Heart right ventricle (tissue), 16 donors: ENCODE data around the gene LIMS1. TPM values are rescaled to one million over a fixed set of nuclear protein-coding genes. Genes with fewer than 3 reads are reported as not detected.
A peak's percentile ranks its signal among the peaks of the same experiment; 100 is the strongest.

Source experiments
- ATAC-seq, 8 donors: fragments of 200-7000 bp; cut with Tn5 transposase; one replicate each; pipeline ENCODE4 v1.9.1; 2020; ENCODE audit warnings: mild to moderate bottlenecking in 8 of 8, moderate library complexity in 8 of 8, moderate number of reproducible peaks in 1 of 8
- DNase-seq, 2 donors: peaks; one replicate each; pipeline ENCODE4 v3.0.0-alpha.2; 2020
- H3K27ac ChIP-seq, 10 donors: fragments of 200-600 bp; sonication (generic) in 2 of 10; one replicate each; pipeline versions ENCODE4 v1.5.0 to v1.8.0; 2020 to 2022; ENCODE audit warnings: mild to moderate bottlenecking in 3 of 10
- H3K27me3 ChIP-seq, 7 donors: fragments of 200-600 bp; one replicate each; pipeline ENCODE4 v1.8.0; 2021 to 2022; ENCODE audit warnings: mild to moderate bottlenecking in 2 of 7
- H3K36me3 ChIP-seq, 9 donors: fragments of 200-600 bp; sonication (generic) in 1 of 9; one replicate each; pipeline versions ENCODE4 v1.5.0 to v1.8.0; 2020 to 2022; ENCODE audit warnings: mild to moderate bottlenecking in 2 of 9
- H3K4me1 ChIP-seq, 9 donors: fragments of 200-600 bp; sonication (generic) in 1 of 9; one replicate each; pipeline versions ENCODE4 v1.5.0 to v1.8.0; 2020 to 2022; ENCODE audit warnings: mild to moderate bottlenecking in 4 of 9
- H3K4me3 ChIP-seq, 10 donors: fragments of 200-600 bp; sonication (generic) in 2 of 10; one replicate each; pipeline versions ENCODE4 v1.5.0 to v1.8.0; 2020 to 2022; ENCODE audit warnings: mild to moderate bottlenecking in 7 of 10, moderate library complexity in 2 of 10
- H3K9me3 ChIP-seq, 11 donors: fragments of 200-600 bp in 10 of 11; sonication (generic) in 2 of 11; one replicate each; pipeline versions ENCODE4 v1.5.0 to v1.8.0; 2013 to 2022; ENCODE audit warnings: mild to moderate bottlenecking in 2 of 11, control low read depth in 1 of 11, moderate library complexity in 1 of 11
- CTCF ChIP-seq, 9 donors: fragments of 200-600 bp; sonication (generic) in 2 of 9; IDR thresholded peaks; one replicate each; pipeline versions ENCODE4 v1.5.0 to v1.8.0; 2021 to 2022; ENCODE audit warnings: antibody characterized with exemption in 9 of 9, mild to moderate bottlenecking in 5 of 9, moderate library complexity in 1 of 9
- whole genome bisulfite sequencing, 2 donors: extraction: QIAGEN DNeasy Blood & Tissue Kit; methylation state at CpG; one replicate each; pipeline ENCODE4 v1.1.7; 2013; ENCODE audit warnings: inconsistent platforms in 1 of 2; 5-methylcytosine and 5-hydroxymethylcytosine counted together
- intact Hi-C, 10 donors: fragments of 100-400 bp; cut with DNase I; formaldehyde crosslinking; loops; one replicate each; pipeline versions ENCODE4 v1.11.1 to v1.14.2; 2022
- polyA plus RNA-seq, 2 donors: library from polyadenylated mRNA; stranded (reverse); fragments of 200-250 nt; gene quantifications; one replicate each; pipeline ENCODE4 v1.2.3, GENCODE V29; 2013
- total RNA-seq, 10 donors: library from RNA; stranded (reverse); fragmentation: NEBNext Ultra II Directional in 3 of 10; extraction: Animal tissue kit (Norgen Biotek cat#: 25700) in 3 of 10; gene quantifications; one replicate each; pipeline versions ENCODE4 v1.2.1 to v1.2.4, GENCODE V29; 2021 to 2023
- donor health status: Arrhythmogenic right ventricular cardiomyopathy.
- donor health status: ischemic (EF 13 %, LVEDD 7.1; RV severe dilation, severe dysfunction).
- donor health status: healthy with polysubstance abuse.
- donor health status: DM: no; HTN: yes; CAD: no.
- donor health status: DM: no; HTN: no; CAD: no.
- donor health status: ischemic (EF 25% LVEDD 6.9; RV normal size, moderate dysfunction).
- donor health status: ischemic (EF 25% LVEDD 5.7; RV mildly dilated, moderate dysfunction).
- donor health status: healthy.
- donor health status: DM: yes; HTN: yes; CAD: no.
- donor health status: Ischemic cardiomyopathy.
- donor health status: ischemic (EF 35%, LVEDD 5.7; RV mildly dilated, moderate dysfunction).
- donor health status: nonischemic (EF 11% LVEDD 7.7; RV severe dilation, severe dysfunction).
- donor health status: DM: yes; HTN: yes; CAD: no.
- donor health status: PGD.
- donor health status: ischemic (EF 29% LVEDD 5.4; RV normal size, mild dysfunction).
- donor health status: nonischemic (EF 23%, LVEDD 6.1; RV moderate dilation, normal function).

The LIMS1 gene
- total and polyA plus RNA-seq, 12 donors: 18.8 to 122 (median 76.2) TPM

DNA sequence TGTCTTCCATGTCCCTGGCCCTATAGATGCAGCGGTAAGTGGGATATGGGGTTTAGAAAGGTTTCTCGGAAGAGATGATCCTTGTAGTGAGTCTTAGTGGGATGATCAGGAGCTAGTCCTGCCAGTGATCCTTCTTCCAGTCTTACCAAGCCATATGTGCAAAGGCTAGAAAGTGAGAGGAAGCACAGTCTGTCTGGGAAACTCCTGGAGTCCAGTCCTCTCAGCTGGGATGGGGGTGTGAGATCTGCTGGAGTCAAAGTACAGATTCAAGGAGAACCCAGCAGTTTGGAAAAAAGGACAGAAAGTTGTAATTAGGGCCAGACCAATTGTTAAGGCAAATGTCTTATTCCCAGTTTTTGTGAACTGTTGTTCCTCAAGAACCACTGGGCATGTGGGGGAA is 83.3 kb downstream of the LIMS1 start:
- no peak for ATAC-seq
- intact Hi-C loops: loop anchor here in 1 of 10 donors (2.0 kb wide), 1 partner anchor 33 kb away; no protein-coding TSS in a partner anchor

GRCh38 chr2:108619925-108620620 is 85.8 kb downstream of the LIMS1 start:
- Histone ChIP-seq H3K27ac (peak overlapping the region in 6 of 10 donors; percentile 18 to 84 (median 38)), H3K27me3 (no peaks in the 10 kb centered on the region), H3K9me3 (no peaks in the 10 kb centered on the region), H3K4me3 (no peak overlapping the region), H3K36me3 (no peaks in the 10 kb centered on the region), H3K4me1 (peaks cover 5 to 73% (median 61%) of the 10 kb centered on the region in 9 donors)
- ATAC-seq (peak in 3 of 8 donors; percentile 10 to 16 (median 12)), DNase-seq (no peak)
- no peak for TF ChIP-seq CTCF (IDR thresholded peaks at IDR 0.05)
- intact Hi-C loops: no loop called here
- WGBS, 2 donors: 65 to 71% methylated on average over 8 of the region's 8 CpGs

More for the DNA sequence above, 83.3 kb downstream of the LIMS1 start:
- Histone ChIP-seq H3K27ac (peak overlapping the region in 1 of 10 donors; percentile 84), H3K9me3 (no peaks in the 10 kb centered on the region), H3K27me3 (no peaks in the 10 kb centered on the region), H3K36me3 (no peaks in the 10 kb centered on the region), H3K4me1 (peaks cover 5 to 92% (median 77%) of the 10 kb centered on the region in 9 donors), H3K4me3 (no peak overlapping the region)
- TF ChIP-seq CTCF (IDR thresholded peaks at IDR 0.05): no peak
- no peak for DNase-seq
- WGBS, 2 donors: 92 to 94% methylated on average over 2 of the region's 2 CpGs

DNA sequence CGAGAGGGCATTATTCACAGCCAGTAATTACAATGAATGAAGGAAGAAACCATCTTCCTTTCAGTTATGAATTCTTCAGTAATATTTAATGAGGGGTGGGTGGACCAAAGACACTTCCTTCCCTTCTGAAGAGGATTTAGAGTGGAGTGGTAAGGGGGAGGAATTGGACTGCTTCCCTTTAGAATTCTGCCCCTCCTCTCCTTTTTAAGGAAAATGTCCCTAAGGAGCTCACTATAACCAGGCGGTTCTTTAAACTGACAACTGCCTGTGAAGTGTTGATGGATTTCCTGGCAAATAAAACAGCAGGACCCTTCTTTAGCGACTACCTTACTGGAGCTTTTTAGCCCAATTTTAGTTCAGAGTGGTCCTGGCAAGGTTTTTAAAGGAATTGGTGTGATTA is 86.4 kb downstream of the LIMS1 start:
- H3K4me1 ChIP-seq: peaks cover 5 to 73% (median 56%) of the 10 kb centered on the region in 9 donors
- H3K27me3 ChIP-seq: no peaks in the 10 kb centered on the region
- intact Hi-C loops: no loop called here
- DNase-seq (no peak), ATAC-seq (peak in 3 of 8 donors; percentile 11 to 46 (median 31))
- no peak for TF ChIP-seq CTCF (IDR thresholded peaks at IDR 0.05)
- H3K27ac ChIP-seq: peak overlapping the region in 6 of 10 donors; percentile 18 to 84 (median 37)
- 43 to 45% methylated on average over 3 of the region's 3 CpGs for WGBS, 2 donors
- H3K36me3 ChIP-seq: no peaks in the 10 kb centered on the region
- no peaks in the 10 kb centered on the region for H3K9me3 ChIP-seq
- peak overlapping the region in 2 of 10 donors; percentile 7 to 20 for H3K4me3 ChIP-seq

GRCh38 chr2:108621087-108621559 is 86.9 kb downstream of the LIMS1 start:
- TF ChIP-seq CTCF (IDR thresholded peaks at IDR 0.05): no peak
- WGBS, 2 donors: 40 to 41% methylated on average over 8 of the region's 8 CpGs
- ATAC-seq: peak; percentile 52 to 76 (median 72)
- Histone ChIP-seq H3K9me3 (no peaks in the 10 kb centered on the region), H3K27me3 (no peaks in the 10 kb centered on the region), H3K27ac (peak overlapping the region in 7 of 10 donors; percentile 13 to 84 (median 33)), H3K4me1 (peaks cover 5 to 74% (median 55%) of the 10 kb centered on the region in 9 donors), H3K36me3 (no peaks in the 10 kb centered on the region), H3K4me3 (peak overlapping the region in 3 of 10 donors; percentile 7 to 25 (median 20))
- DNase-seq: no peak
- intact Hi-C loops: no loop called here
